Measurements from ENCODE around the gene ELF2.
"Not testable (repeated sequence)": the region's sequence is repeated elsewhere in the genome, so short reads cannot be mapped to it uniquely, and the experiment has no call there.

ELF2 gene

DNA sequence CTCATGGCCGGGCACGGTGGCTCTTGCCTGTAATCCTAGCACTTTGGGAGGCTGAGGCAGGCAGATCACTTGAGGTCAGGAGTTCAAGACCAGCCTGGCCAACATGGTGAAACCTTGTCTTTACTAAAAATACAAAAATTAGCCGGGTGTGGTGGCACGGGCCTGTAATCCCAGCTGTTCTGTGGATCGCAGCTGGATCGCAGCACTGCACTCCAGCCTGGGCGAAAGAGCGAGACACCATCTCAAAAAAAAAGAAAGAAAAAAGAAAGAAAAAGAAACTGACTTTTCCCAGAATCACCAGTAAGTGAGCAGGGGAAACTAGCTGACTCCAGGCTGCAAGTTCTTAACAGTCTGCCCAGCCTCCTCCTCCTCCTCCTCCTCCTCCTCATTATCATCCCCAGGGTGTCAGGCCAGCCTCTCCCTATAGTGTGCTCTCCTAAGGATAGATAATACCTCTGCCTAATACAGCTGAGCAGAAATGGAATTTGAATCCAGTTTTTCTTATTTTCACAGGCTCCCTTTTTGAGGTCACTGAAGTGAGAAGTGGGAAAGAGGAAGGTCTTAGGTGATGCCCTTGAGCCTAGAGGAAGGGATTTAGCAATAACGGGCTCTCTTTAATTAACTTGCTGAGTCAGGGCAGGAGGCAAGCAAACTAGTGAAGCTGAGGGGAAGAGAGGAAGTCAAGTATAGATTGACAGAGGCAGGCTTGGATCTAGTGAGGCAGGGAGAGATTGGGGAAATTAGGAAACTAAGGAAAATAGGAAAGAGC, 11.8 kb upstream of the ELF2 start:
- DNase-seq (ENCODE audit: low read depth): no peak

DNA sequence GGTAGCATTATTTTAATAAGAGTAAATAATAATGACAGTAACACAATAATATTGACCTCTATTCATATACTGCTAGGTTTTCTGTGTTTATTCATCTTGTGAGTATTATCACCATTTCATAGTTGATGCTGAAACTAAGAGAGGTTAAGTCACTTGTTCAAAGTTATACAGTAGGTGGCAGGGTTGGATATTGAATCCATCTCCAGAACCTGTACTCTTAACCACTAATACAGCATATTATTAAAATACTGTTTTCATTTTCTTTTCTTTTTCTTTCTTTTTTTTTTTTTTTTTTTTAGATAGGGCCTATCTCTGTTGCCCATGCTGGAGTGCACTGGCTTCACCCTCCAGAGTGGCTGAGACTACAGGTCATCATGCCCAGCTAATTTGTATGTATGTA, 7.1 kb upstream of the ELF2 start:
- DNase-seq (ENCODE audit: low read depth): no peak

DNA sequence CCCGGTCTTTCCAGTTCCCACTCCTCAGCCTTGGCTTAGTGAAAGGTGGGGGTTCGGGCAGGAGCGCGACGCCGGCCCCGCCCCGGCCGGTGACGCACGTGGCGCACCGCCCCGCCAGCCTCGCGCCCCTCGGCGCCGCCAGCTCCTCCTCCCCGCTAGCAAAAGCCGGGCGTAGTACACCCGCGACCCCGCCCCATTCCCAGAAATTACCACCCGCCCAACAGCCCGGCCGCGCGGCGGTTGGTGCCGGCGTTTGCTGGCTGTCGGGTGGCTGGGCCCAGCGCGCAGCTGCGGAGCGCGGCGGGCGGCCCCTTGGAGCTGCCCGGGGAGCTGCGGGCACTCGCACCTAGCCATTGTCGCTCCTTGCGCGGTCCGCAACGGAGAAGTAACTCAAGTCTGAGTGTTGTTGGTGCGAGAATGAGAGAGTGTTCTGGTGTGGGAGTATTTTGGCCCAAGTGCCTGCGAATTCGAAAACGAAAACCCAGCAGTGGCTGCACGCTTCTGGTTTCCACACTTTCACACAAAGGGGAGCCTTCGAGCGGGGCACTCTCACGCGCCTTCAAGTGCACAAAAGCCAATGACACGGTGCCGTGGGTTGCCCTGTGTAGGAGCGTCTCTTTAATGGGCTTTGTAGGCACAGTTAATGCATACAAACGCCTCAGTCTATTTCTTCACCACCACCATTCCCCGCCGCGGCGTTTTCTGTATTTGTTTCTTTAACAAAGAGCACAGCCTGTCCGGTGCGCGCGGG, 1.0 kb upstream of the ELF2 start:
- DNase-seq (ENCODE audit: low read depth): peak; percentile 84

DNA sequence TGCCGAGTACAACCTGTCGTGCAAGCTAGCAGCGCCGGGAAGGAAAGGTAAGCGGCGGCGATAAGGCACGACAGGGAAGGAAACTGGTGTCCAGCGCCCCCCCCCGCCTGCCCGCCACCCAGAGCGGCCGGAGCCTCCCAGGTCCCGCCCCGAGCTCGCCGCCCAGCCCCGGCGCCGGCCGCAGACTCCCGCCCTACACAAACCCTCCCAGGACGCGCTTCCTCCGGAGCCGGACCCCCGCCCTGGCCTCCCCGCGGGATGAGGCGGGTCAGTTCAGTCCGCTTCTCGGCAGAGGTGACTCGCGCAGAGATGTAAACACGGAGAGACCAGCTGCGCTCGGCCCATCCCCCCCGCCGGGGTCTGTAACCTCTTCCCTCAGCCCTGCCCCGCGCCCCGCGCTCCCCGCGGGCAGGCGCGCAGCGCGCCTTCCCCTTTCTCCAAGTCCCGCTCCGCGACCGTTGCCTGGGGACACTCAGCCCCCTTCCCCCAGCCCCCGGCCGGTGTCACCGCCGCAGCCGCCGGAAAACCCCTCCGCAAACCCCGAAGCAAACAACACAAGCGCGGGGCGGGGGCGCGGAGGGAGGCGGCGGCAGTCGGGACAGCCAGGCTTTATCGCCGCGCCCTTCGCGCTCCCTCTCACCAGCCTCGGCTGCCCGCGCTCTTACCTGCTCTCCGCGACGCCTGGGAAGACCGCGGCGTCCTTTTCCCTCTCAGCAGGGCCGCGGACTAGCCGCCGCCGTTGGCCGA, 543 bp downstream of the ELF2 start:
- DNase-seq (ENCODE audit: low read depth): no peak

DNA sequence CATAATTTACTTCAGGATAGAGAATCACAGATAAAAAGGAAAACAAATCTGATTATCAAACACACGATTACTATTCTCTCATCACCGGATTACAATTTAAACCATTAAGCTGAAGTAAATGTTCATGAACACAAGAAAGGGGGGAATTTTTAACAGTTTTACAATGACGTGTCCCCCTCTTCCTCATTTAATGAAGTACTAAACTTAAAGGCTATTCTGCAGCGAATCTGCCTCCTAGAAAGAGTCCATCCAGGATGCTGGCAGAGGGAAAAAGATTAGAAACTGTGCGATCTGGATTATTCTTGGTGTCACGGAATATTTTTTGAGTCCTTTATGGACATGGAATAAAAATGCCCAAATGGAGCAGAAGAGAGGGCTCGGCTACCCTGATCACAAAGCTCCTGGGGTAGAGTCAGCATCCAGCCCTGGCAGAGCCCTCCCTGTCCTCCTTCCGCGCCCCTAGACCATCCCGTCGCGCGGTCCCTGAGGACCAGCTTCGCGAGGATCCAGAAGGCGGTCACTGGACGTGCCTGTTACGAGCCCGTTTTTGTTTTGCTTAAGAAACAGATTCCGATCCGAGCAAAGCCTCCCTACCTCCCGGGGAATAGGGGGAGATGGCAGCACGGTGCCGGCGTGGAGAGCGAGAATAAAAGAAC, 1.2 kb downstream of the ELF2 start:
- DNase-seq (ENCODE audit: low read depth): no peak

DNA sequence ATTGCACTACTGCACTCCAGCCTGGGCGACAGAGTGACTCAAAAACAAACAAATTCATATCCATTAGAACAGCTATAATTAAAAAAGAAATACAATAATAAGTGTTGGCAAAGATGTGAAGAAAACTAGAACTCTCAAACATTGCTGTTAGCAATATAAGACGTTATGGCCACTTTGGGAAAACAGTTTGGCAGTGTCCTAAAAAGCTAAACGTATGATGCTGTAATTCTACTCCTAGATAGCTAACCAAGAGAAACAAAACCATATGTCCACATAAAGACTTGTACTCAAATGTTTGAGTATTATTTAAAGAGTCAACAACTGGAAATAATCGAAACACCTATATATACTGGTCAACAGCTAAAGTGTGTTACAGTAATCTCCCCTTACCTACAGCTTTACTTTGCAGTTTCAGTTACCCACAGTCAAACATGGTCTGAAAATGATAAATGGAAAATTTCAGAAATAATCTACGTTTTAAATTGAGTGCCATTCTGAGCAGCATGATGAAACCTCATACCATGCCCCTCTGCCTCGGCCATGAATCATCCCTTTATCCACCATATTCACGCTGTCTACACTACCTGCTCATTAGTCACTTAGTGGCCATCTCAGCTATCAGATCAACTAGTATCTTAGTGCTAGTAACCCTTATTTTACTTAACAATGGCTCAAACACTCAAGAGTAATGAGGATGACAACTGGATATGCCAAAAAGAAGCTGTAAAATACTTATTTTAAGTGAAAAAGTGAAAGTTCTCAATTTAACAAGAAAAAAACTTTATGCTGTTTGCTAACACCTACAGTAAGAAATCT, 4.9 kb downstream of the ELF2 start:
- DNase-seq (ENCODE audit: low read depth): no peak

DNA sequence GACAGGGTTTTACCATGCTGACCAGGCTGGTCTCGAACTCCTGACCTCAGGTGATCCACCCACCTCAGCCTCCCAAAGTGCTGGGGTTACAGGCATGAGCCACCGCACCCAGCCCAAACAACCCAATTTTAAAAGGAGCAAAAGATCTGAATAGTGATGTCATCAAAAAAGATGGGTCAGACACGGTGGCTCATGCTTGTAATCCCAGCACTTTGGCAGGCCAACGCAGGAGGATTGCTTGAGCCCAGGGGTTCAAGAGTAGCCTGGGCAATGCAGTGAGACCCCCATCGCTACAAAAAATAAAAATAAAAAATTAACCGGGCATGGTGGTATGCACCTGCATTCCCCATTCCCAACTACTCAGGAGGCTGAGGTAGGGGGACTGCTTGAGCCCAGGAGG, 6.1 kb downstream of the ELF2 start:
- DNase-seq (ENCODE audit: low read depth): no peak

DNA sequence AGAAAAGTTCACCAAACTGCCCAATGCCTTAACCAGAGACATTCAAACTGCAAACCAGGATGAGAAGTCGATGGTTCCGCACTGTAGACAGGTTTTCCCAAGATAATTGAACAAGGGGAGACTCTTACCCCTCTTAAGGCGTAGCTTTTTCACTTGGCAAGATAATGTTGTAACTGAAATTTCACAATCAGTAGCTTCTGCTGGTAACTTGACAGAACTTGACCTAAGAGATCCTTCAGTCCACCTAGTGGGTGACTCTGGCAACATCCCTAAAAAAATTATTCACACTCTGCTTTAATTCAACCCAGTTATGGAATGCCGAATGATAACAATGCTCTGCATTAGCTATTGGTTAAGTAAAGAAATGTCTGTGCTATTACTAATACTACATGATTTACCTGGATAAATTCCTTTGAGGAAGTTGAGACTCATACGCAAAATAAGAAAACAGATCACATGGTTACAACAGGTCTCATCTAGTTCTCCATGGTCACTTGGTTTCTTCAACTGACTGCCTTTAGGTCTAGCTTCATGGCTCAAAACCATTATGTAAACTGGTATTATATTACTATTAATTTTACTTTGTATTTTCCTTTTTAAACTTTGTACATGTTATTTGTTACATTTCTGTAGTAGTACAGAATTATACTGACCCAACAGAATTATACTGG, 9.1 kb downstream of the ELF2 start:
- no peak for DNase-seq (ENCODE audit: low read depth)

DNA sequence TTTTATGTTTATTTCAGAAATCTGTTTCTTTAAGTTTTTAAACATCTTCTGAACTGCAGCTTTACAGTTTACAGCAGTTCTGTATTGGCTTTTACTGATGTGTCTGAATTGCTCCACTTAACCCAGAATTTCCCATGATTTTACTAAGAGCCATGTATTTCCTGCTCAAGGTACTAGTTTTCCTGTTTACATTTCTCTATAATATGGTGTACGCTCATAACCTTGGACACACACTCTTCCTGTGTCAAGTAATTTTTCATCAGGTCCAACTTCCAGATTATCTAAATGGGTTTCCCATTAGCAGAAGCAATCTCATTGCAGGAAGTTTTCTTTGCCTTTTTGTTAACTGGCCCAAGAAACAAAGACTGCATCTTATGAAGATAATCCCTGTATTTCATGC, 12.3 kb downstream of the ELF2 start:
- no peak for DNase-seq (ENCODE audit: low read depth)

DNA sequence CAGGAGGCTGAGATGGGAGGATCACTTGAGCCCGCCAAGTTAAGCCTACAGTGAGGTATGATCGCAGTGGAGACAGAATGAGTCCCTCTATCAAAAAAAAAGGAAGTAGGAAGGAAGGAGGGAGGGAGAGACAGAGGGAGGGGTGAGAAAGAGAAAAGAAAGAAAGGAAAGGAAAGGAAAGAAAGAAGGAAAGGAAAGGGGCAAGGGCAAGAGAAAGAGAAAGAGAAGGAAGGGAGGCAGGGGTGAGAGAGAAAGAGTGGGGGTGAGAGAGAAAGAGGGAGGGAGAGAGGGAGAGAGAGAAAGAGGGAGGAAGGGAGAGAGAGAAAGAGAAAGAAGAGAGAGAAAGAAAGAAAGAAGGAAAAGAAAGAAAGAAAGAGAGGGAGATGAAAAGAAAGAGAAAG, 13.2 kb downstream of the ELF2 start:
- DNase-seq (ENCODE audit: low read depth): no peak

DNA sequence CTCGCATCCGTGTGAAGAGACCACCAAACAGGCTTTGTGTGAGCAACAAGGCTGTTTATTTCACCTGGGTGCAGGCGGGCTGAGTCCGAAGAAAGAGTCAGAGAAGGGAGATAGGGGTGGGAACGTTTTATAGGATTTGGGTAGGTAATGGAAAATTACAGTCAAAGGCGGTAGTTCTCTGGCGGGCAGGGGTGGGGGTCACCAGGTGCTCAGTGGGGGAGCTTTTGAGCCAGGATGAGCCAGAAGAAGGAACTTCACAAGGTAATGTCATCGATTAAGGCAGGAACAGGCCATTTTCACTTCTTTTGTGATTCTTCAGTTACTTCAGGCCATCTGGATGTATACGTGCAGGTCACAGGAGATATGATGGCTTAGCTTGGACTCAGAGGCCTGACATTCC, 19.0 kb downstream of the ELF2 start:
- not testable (repeated sequence) for DNase-seq (ENCODE audit: low read depth)

DNA sequence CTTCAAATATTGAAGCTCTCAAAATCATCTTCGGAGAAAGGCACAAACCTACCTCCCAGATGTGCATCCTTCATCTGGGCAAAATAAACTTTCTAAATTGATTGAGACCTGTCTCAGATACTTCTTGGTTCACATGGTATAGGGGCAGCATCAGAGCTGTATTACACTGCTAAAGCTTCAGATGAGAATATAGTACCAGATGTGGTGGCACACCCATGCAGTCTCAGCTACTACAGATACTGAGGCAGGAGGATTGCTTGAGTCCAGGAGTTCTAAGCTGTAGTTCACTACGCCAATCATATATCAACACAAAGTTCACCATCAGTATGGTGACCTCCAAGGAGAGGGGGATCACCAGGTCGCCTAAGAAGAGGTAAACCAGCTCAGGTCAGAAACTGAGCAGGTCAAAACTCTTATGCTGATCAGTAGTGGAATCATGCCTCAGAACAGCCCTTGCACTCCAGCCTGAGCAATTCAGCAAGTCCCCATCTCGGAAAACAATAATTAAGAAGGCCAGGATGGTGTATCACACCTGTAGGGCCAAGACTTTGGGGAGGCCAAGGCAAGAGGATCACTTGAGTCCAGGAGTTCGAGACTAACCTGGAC, 22.0 kb downstream of the ELF2 start:
- DNase-seq (ENCODE audit: low read depth): no peak

DNA sequence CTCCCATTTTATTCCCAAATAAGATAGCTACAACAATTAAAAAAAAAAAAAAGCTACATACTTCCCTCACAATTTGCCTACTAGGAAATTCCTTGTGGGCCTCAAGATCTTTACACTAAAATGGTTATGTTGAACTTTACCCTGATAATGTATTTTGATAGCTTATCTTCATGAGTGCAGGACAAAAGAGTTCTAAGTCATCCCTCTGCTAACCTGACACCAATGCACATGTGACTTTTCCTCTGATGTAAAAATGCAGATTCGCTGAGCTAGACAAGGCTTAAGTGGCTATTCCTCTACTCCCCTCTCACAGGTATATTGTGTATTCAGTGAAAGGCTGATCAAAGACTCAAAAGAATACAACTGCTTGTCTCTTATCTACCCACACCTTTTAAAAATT, 22.5 kb downstream of the ELF2 start:
- no peak for DNase-seq (ENCODE audit: low read depth)

DNA sequence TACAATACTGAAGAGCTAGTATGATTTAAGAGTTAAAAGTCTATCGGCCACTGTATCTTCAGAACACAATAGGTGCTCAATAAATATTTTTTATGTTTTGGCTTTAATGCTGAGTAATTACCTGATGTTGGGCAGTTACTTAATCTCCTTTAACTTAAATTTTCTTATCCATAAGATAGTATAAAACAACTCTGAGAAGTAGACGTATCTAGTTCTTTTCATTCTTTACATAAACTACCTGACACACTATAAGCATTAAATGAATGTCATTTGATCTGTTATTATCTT, 22.9 kb downstream of the ELF2 start:
- no peak for DNase-seq (ENCODE audit: low read depth)

DNA sequence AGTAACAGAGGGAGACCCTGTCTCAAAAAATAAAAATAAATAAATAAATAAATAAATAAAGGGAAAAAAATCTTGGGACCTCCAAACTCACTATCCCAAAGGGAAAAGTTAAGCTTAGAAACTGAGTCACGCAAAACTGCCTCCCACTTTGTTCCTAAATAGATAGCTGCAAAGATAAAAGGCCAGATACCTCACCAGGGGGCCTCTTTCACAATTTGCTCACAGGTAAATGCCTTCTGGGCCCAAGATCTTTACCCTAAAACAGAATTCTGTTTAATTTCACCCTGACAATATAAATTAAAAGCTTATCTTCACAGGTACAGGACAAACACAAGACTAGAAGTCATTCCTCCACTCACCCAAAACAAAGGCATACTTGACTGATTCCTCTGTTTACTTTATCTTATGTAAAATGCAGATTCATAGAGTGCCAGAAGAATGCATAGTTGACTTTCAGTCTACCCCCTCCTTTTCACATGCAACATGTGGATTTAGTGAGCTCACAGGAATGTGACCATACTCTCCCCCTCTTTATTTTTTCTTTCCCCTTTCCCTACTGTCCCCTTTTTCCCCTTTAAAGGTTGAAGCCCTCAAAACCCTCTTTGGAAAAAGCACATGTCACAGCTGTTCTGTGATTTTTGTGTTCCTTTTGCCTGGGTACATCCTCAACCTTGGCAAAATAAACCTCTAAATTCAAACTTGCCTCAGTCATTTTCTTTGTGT, 23.4 kb downstream of the ELF2 start:
- no peak for DNase-seq (ENCODE audit: low read depth)

DNA sequence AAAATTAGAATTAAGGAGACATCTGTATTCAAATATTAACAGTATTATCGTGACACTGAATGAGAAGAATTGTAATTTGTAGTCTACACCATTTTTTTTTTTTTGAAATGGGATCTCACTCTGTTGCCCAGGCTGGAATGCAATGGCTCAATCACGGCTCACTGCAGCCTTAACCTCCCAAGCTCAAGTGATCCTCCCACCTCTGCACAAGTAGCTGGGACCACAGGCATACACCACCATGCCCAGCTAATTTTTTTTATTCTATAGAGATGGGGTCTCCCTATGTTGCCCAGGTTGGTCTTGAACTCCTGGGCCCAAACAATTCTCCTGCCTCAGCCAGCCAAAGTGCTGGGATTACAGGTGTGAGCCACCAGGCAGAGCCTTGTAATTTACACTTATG, 24.8 kb downstream of the ELF2 start:
- no peak for DNase-seq (ENCODE audit: low read depth)

DNA sequence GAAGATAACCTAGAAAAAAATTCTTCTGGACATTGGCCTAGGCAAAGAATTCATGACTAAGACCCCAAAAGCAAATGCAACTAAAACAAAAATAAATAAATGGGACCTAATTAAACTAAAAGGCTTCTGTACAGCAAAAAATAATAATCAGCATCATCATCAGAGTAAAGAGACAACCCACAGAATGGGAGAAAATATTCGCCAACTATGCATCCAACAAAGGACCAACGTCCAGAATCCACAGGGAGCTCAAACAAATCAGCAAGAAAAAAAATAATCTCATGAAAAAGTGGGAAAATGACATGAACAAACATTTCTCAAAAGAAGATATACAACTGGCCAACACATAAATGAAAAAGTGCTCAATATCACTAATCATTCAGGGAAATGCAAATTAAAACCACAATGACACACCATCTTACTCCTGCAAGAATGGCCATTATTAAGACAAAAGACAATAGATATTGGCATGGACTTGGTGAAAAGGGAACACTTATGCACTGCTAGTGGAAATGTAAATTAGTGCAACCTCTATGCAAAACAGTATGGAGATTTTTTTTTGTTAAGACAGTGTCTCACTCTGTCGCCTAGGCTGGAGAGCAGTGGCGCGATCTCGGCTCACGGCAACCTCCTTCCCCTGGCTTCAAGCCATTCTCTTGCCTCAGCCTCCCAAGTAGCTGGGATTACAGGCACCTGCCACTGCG, 29.9 kb downstream of the ELF2 start:
- no peak for DNase-seq (ENCODE audit: low read depth)

DNA sequence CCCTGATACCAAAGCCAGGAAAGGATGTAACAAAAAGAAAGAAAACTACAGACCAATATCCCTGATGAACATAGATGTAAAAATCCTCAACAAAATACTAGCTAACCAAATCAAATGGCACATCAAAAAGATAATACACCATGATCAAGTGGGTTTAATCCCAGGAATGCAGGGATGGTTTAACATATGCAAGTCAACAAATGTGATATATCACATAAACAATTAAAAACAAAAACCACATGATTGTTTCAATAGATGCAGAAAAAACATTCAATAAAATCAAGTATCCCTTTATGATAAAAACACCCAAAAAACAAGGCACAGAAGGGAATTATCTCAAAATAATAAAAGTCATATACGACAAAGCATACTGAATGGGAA, 31.5 kb downstream of the ELF2 start:
- DNase-seq (ENCODE audit: low read depth): no peak

DNA sequence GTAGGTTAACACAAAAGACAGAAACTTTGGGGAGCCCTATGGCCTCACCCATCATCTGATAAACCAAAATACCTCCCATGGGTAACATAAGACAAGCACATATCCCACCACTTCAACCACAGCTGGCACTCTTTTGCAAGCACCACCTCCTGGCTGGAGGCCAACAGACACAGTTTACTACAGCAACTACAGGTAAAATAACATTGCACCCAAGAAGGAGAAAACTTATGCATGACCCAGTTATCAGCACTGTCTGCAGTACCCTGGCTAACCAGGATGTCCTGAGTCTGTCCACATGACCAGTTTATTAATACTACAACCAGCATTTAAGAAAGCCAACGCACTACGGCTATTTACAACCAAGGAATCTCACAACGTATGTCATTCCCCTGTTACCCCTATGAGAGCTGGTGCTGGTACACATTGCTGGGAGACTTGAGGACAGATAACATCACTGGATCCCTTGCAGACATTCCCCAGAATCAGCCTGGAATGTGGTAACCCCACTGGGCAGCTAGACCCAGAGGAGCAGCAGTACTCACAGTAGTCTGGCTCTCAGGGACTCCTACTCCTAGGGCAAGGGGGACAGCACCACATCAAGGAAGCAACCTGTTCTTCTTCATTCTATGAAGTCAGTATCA, 32.0 kb downstream of the ELF2 start:
- DNase-seq (ENCODE audit: low read depth): no peak
